Measurements from ENCODE around the gene SEMA4D.

Gene SEMA4D, protein sequence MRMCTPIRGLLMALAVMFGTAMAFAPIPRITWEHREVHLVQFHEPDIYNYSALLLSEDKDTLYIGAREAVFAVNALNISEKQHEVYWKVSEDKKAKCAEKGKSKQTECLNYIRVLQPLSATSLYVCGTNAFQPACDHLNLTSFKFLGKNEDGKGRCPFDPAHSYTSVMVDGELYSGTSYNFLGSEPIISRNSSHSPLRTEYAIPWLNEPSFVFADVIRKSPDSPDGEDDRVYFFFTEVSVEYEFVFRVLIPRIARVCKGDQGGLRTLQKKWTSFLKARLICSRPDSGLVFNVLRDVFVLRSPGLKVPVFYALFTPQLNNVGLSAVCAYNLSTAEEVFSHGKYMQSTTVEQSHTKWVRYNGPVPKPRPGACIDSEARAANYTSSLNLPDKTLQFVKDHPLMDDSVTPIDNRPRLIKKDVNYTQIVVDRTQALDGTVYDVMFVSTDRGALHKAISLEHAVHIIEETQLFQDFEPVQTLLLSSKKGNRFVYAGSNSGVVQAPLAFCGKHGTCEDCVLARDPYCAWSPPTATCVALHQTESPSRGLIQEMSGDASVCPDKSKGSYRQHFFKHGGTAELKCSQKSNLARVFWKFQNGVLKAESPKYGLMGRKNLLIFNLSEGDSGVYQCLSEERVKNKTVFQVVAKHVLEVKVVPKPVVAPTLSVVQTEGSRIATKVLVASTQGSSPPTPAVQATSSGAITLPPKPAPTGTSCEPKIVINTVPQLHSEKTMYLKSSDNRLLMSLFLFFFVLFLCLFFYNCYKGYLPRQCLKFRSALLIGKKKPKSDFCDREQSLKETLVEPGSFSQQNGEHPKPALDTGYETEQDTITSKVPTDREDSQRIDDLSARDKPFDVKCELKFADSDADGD
- long read RNA-seq, donor 1, partial matches to known transcripts, result 0 of 2 reads
- long read RNA-seq, donor 1, other reads (novel, unspliced or antisense), result 0 of 2 reads
- long read RNA-seq, donor 2, result 0 reads
- long read RNA-seq, donor 3, full-length matches to known transcripts, result 6 of 6 reads
- long read RNA-seq, donor 3, partial matches to known transcripts, result 0 of 6 reads
- long read RNA-seq, donor 3, other reads (novel, unspliced or antisense), result 0 of 6 reads
- long read RNA-seq, donor 4, partial matches to known transcripts, result 0 of 12 reads
- long read RNA-seq, donor 4, other reads (novel, unspliced or antisense), result 0 of 12 reads
- long read RNA-seq, donor 5, partial matches to known transcripts, result 0 of 2 reads
- long read RNA-seq, donor 5, other reads (novel, unspliced or antisense), result 0 of 2 reads
- long read RNA-seq, donor 6, partial matches to known transcripts, result 0 of 6 reads
- long read RNA-seq, donor 6, other reads (novel, unspliced or antisense), result 0 of 6 reads
- long read RNA-seq, donor 7, full-length matches to known transcripts, result 9 of 25 reads
- long read RNA-seq, donor 7, partial matches to known transcripts, result 16 of 25 reads
- long read RNA-seq, donor 7, other reads (novel, unspliced or antisense), result 0 of 25 reads
- long read RNA-seq, donor 8, full-length matches to known transcripts, result 5 of 5 reads
- long read RNA-seq, donor 8, partial matches to known transcripts, result 0 of 5 reads
- long read RNA-seq, donor 8, other reads (novel, unspliced or antisense), result 0 of 5 reads

DNA sequence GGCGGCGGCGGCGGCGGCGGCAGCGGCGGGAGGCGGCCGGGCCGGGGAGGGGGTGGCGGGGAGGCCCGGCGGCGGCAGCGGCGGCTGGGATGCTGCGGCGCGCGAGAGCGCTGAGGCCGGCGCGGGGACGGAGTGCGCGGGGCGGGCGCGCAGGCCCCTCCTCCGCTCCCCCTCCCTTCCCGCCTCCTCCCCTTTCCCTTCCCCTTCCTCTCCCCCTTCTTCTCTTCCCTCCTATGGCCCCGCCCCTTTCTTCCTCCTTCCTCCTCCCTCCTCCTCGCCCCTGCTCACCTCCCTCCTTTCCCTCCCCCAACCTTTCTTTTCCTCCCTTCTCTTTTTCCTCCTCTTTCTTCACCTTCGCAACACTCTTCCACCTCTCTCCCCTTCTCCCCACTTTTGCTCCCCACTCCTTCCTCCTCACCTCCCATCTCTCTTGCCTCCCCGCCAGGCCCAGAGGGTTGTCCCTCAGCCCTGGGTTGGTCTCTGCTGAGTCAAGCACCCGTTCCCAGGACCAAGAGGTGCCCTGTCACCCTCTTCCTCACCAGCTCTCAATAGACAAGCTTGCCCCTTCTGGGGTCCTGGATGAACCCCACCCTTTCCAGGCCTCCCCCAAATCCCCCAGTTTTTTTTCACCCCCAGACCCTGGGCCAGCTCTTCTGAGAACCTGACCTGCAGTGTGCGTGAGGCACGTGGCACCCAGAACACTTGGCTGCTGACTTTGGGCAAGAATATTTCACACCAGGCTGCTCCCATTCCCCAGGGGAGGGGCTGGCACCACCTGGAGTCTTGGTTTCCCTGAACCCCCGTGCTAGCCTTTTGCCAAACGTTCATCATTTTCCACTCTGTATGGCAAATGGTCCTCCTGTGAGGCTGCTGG is at the start of gene SEMA4D:
TSS of gene SEMA4D (minus strand) at position 136 of the 874 bp plus-strand sequence. CDS start 92,657 bp downstream, outside the sequence.
- DNase-seq, result peak; percentile 59

DNA sequence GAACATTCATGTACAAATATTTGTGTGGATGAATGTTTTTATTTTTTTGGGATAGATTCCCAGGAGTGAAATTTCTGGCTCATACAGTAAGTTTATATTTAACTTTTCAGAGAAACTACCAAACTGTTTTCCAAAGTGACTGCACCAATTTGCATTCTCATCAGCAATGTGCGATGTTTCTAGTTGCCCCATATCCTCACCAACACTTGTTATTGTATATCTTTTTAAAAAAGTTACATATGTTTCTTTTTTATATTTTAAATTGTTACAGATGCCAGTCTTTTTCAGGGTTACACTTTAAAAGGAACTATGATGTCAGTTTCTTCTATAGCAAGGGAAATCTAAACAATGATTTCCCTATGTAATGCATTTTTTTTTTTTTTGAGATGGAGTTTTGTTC is 49.1 kb upstream of the SEMA4D start:
- DNase-seq, result no peak

DNA sequence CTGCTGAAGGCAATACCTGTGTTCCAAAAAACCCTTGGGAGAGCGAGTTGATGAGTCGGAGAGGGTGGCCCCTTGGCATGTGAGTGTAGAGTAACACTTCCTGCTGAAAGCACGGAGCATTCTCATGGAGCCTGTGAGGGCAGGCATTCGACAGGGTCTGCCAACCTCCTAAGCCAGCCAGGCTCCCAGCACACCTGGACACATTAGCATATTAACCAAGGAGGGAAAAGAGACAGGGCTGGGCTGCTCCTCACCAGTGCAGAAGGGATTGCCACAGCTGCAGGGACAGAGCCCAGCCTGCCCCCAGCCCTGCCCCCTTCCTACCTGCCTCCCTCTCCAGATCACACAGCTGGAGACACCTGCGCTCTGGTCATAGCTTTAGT is 46.4 kb upstream of the SEMA4D start:
- no peak for DNase-seq

DNA sequence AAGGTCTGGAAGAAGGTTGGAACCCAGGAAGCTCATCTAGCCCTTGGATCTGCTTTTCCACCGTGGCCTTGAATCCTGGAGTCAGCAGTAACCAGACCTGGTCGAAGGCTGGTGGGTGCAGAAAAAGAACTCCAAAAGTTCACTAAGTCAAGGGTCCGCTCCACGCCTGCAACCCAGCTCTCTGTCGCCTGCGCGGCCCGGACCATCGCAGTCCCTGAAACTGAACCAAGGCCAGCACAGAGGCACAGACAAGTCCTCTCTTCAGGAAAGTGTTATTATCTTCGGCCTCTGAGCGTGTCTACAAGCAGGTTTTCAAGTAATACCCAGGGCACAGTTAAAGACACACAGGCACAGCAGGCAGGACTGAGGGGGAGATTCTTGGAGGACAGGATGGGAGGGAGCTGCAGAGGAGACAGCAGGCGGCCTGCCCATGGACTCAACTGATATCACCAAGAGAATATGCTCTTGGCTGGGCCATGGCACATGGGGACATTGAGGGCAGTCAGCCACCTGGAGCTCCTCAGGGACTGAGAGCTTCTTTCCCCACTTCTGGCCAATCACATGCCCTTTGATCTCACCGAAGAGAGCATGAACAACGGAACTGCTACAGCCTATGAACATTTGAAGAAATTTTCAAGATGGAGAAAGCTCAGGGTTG is 45.8 kb upstream of the SEMA4D start:
- DNase-seq, result no peak

DNA sequence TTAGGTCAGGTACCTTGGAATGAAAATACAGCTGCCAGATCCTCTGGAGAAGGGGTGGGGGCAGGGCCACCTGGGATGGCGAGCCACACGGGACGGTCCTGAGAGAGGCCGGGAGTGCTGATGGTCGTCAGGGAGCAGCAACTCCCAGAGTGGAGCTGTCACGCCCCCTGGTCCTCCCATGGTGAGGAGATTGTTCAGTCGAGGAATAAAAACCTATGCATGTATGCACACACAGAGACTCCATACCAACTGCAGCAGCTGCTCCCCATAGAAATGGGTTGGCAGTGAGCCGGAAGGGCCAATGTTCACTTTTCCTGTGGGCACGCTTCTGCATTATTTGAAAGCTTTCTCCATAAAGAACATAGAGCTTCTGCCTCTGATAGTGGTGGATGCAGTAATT is 45.2 kb upstream of the SEMA4D start:
- DNase-seq, result no peak

DNA sequence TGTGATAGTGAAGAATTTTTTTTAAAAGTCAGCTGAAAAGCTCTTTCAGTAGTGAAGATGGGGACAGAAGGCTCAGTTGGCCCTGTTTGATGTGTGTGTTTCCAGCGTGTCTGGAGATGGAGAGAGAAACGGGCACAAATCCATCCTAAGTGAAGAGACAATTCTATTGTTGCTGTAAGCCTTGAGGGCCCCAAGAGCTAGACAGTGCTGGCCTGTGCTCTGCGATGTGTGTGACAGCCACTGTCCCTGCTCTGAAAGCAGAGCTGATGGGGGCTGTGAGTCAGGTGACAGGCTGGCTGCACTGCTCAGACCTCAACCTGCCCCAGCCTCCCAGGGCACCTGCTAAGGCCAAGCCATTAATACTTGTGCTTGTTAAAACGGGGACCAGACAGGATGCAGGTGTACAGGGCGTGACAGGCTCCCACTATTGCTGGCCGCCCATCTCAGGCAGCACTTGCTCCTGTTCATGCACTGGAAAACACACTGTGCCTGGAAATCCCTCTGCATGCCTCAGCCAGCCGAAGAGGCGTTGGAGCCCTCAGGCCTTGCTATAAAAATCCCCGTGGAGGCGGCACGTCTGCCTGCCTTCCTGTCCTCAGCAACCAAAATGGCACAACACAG is 44.6 kb upstream of the SEMA4D start:
- no peak for DNase-seq

DNA sequence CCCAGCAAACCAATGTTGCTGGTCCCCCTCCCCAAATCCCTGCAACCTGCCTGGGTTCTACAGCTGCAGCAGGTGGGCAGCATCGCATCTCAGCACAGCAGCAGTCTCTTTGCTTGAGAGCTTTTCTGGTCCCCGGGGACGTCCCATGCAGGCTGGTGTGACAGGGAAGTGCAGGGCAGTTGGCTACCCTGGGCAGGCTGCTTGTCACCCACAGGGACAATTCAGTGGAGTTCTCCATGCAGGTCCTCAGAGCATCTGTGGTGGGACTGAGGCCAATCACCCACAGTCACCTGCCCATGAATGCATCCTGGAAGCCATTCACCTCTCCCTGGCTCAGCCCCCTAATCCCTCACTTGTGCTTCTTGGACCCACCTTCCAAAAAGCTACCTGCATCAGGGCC is 43.9 kb upstream of the SEMA4D start:
- no peak for DNase-seq

DNA sequence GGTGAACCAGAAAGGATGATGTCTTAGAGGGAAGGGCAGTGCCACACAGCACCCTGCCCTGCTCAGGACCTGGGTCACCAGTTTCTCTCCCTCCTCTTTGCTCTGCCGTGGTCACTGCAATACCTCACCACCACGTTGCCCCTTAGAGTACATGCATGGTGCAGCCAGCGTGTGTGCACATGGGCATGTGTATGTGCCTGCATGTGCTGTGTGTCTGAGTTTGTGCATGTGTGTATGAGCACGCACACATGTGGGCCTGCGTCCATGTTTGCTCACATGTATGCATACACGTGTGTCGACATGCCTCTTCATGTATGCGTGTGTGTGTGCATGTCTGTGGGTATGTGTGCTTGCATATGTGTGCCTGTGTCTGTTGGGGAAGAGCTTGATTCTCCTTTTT is 41.5 kb upstream of the SEMA4D start:
- DNase-seq, result no peak

DNA sequence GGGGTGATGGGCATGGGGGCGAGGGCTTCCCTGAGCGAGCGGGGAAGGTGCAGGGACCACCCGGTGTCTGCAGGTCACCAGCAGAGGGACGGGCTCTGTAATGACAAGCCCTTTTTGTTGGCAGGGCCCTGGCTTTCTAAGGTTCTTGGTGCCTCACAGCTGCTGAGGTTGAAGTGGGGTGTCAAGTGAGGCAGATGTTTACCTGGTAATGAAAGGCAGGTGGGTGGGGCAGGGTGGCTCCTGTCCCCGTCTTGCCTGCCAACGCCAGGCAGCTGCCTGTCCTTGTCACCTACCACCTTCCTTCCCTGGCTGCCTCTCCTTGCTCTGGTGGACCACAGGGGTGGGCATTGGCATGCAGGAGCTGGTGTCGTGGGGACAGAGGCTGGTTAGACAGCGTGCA is 41.0 kb upstream of the SEMA4D start:
- no peak for DNase-seq

DNA sequence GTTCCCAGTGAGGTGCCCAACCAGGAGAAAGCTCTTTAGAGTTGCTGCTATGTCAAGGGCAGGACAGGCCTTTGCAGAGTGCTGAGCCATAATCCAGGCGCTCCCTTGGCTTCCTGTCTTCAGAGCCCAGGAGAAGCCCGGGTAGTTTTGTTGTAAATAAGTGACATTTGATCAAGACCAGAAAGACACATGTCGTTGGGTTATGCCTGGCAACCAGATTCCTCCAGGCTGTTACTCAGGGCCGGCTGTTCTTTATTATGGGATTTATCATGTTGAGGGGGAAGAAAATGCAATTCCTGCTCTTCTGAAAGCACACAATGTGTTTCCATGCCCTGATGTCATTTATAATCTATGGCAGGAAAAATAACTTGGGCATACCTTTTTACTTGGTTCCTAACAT is 39.3 kb upstream of the SEMA4D start:
- DNase-seq, result no peak

DNA sequence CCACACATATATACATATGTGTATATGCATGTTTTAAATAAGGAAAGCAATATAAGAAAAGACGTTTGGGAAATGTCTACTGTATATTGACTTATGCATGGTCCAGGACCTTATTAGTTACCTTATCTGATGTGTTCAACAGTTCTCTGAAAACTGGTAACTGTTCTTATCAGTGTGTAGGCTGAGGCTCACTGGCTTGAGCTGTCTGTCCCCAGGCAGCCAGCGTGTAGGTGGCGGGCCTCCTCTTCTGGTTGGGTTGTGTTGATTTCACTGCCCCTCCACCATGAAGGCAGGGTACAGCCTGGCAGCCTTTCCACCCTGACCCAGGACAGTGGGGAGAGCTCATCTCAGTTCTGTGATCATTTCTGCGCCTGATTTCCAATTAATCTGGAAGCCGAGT is 38.7 kb upstream of the SEMA4D start:
- no peak for DNase-seq

DNA sequence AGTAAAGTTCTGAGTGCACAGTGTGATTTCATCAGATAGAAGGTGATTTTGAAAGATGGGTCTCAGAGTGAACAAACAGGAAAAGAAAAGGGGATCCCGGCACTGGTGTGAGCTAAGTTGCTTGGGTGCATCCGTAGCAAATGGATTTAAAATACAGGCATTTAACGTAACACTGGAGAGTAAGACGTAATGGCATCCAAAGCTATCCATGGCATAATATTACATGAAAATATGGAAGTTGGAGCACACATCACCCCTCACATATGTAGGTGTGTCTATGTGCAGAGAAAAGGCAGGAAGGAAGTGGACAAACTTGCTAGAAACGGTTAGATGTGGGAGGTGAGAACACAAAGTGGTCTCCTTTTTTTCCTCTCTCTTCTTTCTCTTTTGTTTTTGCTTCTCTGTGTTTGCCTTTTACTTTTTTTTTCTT is 38.2 kb upstream of the SEMA4D start:
- DNase-seq, result no peak

DNA sequence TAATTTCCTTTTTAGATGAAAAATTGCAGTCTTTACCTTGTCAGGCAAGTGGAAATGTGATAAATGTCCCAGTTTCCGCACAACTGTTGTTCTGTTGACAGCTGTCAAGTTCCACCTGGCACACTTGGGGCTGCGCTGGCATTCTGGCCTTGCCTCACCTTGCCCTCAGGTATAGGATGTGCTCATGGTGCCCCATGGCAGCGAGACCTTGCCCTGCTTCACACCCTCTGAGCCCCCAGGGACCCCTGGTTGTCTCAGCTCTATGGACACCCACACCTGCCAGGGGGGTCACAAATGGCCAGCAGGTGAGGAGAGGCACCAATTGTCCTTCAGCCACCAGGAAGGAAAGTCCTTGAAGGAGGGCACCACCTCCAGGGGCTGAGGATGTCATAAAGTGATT is 37.5 kb upstream of the SEMA4D start:
- no peak for DNase-seq

DNA sequence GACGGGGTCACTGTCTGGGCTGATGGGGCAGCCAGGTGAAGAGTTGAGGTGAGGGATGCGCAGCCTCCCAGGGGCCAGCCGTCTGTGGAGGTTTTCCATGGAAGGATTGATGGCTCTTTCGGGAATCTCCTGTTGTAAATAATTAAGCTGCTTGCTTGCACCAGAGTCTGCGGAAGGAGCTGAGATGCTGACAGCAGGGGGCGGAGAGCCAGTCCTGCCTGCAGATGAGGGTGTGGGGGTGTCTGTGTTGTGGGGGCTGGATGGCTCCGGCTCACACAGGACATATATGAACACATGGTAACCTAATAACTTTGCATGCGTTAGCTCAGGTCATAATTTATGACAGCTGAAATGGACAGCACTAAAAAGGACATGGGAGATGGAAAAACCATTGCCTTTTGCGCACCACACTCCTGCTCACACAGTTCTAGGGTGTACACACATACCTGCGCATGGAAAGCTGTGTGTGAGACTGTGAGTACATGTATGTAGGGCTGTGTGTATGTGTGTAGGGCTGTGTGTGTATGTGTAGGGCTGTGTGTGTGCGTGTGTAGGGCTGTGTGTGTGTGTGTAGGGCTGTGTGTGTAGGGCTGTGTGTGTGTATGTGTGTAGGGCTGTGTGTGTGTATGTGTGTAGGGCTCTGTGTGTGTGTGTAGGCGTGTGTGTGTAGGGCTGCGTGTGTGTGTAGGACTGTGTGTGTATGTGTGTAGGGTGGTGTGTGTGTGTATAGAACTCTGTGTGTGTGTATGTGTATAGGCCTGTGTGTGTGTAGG is 36.8 kb upstream of the SEMA4D start:
- DNase-seq, result no peak

DNA sequence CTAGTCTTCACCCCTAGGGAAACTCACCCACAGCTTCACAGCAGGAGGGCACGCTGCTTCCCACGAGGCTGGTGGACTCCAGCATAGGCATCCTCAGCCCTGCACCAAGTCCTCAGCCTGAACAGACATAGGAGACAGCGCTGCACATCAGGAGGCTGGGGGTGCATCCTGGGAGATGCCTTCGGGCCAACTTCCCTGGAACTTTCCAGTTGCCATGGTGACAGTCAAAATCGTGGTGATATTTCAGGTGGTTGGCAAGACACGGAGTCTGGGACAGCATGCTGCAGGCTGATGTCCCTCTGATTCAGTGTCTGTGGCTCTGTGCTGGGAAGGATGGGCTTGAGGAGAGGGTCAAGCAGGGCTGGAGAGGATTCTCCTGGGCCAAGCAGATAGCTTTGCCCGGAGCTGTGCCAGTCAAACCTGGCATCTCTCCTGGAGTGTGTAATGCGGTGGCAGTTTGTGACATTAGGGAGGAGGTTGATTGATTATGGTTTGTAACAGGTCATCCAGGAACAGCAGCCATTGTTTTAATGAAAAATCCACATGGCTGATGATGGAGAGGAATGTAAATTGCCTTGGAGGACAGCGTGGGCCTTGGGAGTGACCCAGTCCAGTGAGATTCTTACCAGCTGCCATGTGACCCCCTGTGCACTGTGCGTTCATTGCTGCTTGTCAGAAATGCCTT is 35.6 kb upstream of the SEMA4D start:
- no peak for DNase-seq

DNA sequence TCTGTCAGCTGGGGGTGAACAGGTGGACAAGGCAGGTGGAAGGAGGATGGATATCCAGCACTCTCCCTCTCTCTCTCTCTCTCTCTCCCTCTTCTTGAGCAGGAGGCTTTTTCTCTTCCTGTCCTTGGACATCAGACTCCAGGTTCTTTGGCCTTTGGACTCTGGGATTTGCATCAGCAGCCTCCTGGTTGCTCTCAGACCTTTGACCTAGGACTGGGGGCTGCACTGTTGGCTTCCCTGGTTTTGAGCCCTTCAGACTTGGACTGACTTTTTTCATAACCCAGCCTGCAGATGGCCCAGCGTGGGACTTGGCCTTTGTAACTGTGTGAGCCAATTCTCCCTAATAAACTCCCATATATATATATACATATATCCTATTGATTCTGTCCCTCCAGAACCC is 35.0 kb upstream of the SEMA4D start:
- DNase-seq, result no peak

DNA sequence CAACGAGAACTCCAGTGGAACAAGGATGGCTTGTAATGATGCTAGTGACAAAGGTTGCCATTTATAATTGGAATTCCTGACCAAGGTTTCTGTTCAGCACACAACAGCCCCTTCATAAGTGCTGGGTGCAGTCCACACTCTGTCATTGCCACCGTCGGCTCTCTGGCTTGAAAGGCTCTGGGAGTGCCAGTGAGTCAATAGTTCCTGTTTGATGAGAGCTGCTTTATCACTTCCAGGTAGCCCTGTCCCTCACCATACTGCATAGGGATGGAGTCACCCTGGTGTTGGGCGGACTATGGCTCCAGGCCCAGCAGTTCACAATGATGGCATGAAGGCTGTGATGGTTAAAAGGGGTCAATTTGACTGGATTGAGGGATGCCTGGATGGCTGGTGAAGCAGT is 34.6 kb upstream of the SEMA4D start:
- DNase-seq, result no peak

DNA sequence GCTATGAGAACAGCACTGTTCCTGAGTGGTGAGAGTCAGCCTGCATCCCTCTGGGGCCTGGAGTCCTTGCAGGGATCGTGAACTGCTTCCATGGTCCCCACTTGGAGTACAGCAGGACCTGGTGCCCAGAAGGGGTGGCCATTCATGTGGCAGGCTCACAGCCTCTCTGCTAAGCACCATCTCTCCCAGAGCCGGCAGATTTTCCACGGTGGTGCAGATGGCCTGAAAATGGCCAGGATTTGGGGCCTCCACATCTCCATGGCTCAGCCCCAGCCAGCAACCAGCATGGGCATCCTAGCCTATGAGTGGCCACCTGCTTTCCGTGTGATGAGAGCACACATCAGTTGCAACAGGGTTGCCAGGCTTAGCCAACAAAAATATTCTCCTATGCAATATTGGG is 33.9 kb upstream of the SEMA4D start:
- no peak for DNase-seq

DNA sequence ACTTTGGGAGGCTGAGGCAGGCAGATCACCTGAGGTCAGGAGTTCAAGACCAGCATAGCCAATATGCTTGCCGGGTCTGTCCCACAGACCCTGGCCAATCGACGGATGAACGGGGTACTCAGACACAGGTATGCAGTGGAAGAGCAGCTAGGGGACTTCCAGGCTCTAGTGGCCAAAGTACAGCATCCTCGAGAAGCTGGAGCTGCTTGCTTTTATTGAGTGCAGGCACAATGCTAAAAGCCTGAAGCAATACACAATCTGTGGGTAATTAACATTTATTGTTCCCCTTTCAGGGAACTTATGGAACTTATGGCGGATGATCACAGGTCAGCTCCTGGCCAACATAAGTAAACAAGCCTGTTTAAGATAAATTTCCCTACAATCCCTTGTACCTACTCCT is 32.8 kb upstream of the SEMA4D start:
- no peak for DNase-seq
